Lower leg skin (tissue), 4 donors: ENCODE measurements around the gene SLC25A25. TPM values are rescaled to one million over a fixed set of nuclear protein-coding genes. Genes with fewer than 3 reads are reported as not detected.
A peak's percentile ranks its signal among the peaks of the same experiment; 100 is the strongest.

Experiments used
- DNase-seq, 2 donors: peaks; one replicate each; pipeline ENCODE4 v3.0.0-alpha.2; 2019; ENCODE audit warnings: low spot score in 2 of 2
- H3K4me3 ChIP-seq: fragments of 200-600 bp; sonication (generic); 2 replicates; pipeline ENCODE4 v1.5.1; 2017; ENCODE audit warnings: mild to moderate bottlenecking, low read depth; ENCODE audit not compliant: poor library complexity, severe bottlenecking
- POLR2A ChIP-seq, 2 donors: fragments of 450-650 bp; IDR thresholded peaks; one replicate each; pipeline ENCODE4 v1.6.1; 2016 to 2017; ENCODE audit warnings: antibody characterized with exemption in 2 of 2, mild to moderate bottlenecking in 1 of 2, moderate library complexity in 1 of 2
- WGBS, 2 donors: methylation state at CpG; one replicate each; pipeline ENCODE4 v1.1.5; 2018; 5-methylcytosine and 5-hydroxymethylcytosine counted together
- intact Hi-C: fragments of 100-400 bp; cut with DNase I; formaldehyde crosslinking; loops from one replicate; pipeline ENCODE4 v1.15.0; 2023; ENCODE audit warnings: low total_unique reads
- total RNA-seq, 4 donors: library from RNA; depleted of rRNA; stranded (reverse); fragments of >200 nt; gene quantifications; one replicate each; pipeline ENCODE4 v1.1.0, GENCODE V29; 2016
- TF ChIP-seq, protein P1 (sequence below), 3 donors: fragments of 450-650 bp; IDR thresholded peaks; one replicate each; pipeline ENCODE4 v1.5.1; 2016; ENCODE audit warnings: antibody characterized with exemption in 3 of 3, mild to moderate bottlenecking in 3 of 3, moderate library complexity in 2 of 3

The SLC25A25 gene
- total RNA-seq, 4 donors from 2014 or later = 26.4 to 40.3 (median 32.0) TPM

DNA sequence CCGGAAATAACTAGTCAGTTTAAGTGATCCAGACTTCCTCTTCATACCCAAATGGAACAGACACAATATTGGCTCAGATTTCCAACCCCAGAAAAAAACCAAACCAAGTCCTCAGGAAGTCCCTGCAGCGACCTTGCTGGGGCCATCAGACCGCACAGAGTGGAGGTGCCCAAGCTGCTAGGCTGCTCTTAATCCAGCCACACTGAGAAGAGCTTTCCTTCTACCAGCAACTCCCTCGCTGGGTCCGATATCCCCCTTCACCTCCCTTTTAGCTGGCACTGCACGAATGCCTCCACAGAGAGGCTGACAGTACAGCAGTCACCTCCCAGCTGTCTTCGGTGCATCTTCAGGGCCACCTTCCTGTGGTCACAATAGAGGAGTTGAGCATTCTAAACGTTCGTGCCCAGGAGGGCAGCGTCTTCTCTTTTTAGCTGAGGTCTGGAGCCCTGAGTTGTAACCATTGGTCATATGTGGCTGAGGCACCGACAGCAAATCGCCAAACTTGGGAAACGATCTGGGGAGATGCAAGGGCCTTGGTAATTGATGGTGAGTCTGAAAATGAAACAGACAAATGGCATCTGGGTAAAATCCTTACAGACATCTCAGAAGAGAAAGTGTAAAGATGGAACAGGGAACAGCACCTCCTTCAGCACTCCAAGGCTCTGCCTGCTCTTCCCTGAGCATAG lies 6.6 kb upstream of the SLC25A25 start:
- no peak for TF ChIP-seq POLR2A (IDR thresholded peaks at IDR 0.05)
- TF ChIP-seq, protein P1, sequence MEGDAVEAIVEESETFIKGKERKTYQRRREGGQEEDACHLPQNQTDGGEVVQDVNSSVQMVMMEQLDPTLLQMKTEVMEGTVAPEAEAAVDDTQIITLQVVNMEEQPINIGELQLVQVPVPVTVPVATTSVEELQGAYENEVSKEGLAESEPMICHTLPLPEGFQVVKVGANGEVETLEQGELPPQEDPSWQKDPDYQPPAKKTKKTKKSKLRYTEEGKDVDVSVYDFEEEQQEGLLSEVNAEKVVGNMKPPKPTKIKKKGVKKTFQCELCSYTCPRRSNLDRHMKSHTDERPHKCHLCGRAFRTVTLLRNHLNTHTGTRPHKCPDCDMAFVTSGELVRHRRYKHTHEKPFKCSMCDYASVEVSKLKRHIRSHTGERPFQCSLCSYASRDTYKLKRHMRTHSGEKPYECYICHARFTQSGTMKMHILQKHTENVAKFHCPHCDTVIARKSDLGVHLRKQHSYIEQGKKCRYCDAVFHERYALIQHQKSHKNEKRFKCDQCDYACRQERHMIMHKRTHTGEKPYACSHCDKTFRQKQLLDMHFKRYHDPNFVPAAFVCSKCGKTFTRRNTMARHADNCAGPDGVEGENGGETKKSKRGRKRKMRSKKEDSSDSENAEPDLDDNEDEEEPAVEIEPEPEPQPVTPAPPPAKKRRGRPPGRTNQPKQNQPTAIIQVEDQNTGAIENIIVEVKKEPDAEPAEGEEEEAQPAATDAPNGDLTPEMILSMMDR (IDR thresholded peaks at IDR 0.05) = no peak
- intact Hi-C loops = no loop called here
- DNase-seq = no peak
- 61 to 68% methylated on average over 13 of the region's 13 CpGs for WGBS, 2 donors
- H3K4me3 ChIP-seq = no peak overlapping the region

DNA sequence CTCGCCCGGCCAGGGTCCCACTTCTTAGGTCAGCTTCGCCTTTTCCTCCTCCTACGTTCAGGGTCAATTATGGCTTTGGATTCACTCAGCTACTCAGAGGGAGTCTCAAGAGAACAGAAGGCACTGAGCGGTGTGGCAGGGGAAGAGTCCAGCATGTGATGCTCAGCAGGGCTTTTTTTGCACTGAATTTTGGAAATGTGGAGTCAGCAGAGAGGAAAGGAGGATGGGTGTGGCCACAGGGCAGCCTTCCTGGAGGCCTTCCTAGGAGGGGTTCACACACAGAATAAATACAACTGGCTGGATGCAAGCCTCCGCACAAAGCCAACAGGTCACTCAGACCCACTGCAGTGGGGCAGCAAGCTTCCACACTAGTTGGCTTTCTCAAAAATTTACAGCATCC lies 5.8 kb upstream of the SLC25A25 start:
- H3K4me3 ChIP-seq = no peak overlapping the region
- 62 to 65% methylated on average over 6 of the region's 6 CpGs for WGBS, 2 donors
- DNase-seq = no peak
- intact Hi-C loops = no loop called here
- no peak for TF ChIP-seq POLR2A (IDR thresholded peaks at IDR 0.05)
- TF ChIP-seq, protein P1 (IDR thresholded peaks at IDR 0.05) = no peak

GRCh38 chr9:128062846-128063831 lies 4.9 kb upstream of the SLC25A25 start:
- DNase-seq = no peak
- intact Hi-C loops = no loop called here
- 88 to 90% methylated on average over 23 to 26 of the region's 28 CpGs for WGBS, 2 donors
- TF ChIP-seq, protein P1 (IDR thresholded peaks at IDR 0.05) = no peak
- no peak for TF ChIP-seq POLR2A (IDR thresholded peaks at IDR 0.05)
- no peak overlapping the region for H3K4me3 ChIP-seq

- peak overlapping the region; percentile 20 for H3K4me3 ChIP-seq
- WGBS, 2 donors = 88 to 92% methylated on average over 14 to 18 of the region's 18 CpGs
- intact Hi-C loops = no loop called here
- no peak for TF ChIP-seq POLR2A (IDR thresholded peaks at IDR 0.05)
- TF ChIP-seq, protein P1 (IDR thresholded peaks at IDR 0.05) = no peak
- peak in 1 of 2 donors; percentile 87 for DNase-seq
Measured at GRCh38 chr9:128065907-128066712, 1.9 kb upstream of the SLC25A25 start.
